GM18873 (cell line): ENCODE measurements around the gene PRIM2.
A peak's percentile ranks its signal among the peaks of the same experiment; 100 is the strongest.
"Not testable (repeated sequence)": the region's sequence is repeated elsewhere in the genome, so short reads cannot be mapped to it uniquely, and the experiment has no call there.

Source experiments
- ATAC-seq: cut with Tn5 transposase; IDR thresholded peaks from one replicate; pipeline ENCODE4 v1.9.1; 2021; ENCODE audit warnings: mild to moderate bottlenecking, moderate library complexity, moderate number of reproducible peaks; ENCODE audit not compliant: unreplicated experiment, low FRiP score

PRIM2 gene

DNA sequence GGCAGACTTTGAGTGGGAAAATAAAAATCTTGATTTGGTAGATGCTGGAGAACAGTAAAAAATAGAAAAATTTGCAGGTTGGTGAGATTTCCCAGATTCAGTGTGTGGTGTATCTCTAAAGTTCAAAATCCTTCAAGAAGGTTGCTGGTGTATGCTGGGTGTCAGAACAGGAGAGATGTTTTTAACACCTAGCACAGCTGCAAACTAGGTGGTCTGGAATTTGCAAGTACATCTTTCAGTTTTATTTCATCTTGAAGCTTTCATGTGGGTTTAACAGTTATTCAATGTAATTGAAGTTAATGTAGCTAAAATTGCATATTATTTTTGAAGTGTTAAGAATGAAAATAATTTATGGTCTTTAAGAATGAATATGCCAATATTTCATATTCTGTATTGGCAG, 40.9 kb downstream of the PRIM2 start:
- not testable (repeated sequence) for ATAC-seq

DNA sequence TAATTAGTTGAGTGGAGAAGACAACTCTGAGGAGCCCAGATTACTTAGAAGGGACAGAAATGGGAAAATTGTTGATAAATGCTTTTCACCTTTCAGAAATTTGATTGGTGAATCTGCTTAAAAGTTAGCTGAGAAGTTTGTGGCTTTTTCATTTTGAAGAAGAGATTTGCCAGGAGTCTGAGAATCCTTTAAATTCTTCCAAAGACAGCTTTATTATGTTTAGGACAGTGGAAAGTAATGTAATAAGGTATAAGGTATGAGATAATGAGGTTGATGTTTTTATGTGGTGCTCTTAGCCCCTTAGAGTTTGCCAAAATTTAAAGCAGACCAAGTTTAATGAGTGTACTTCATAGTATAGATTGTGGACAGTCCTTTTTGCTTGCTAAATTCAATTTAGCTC, 42.3 kb downstream of the PRIM2 start:
- not testable (repeated sequence) for ATAC-seq

DNA sequence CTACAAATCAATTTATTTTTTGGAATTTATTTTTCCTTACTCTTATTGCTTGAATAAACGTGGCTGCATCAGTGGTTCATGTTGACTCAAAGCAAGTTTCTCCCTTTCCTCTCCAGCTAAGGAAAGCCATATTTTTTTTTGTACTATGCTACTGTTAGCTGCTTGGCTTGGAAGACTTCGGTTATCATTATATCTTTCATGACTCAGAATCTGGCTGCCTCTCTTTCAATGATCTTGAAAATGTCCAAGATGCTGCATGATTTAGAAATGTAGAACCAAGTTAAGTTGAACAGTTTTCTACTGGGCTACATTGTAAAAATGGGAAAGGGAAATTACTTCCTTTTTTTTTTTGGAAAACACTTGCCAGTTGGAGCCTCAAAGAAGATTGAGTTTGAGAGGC, 44.9 kb downstream of the PRIM2 start:
- not testable (repeated sequence) for ATAC-seq

DNA sequence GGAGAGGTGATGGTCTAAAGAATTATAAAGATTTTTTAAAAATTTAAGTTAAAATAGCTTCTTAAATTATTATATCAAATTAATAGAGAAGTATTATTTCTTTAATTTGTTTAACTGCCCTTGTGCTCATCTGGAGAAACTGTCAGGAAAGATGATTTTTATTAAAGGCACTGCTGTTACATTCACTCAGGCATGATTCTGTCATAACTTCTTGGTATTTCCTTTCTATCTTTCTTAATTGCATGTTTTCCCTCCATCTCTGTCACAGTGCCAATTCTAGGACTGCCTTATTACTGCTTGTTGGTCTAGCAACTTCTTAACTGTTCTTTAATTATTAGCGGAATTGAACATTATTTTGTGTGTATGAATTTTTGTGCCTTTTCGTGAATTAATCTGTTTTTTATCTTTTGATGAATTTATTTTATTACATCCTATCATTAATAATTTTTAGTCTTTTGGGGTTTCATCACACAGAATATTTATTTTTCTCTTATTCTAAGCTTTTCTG, 47.7 kb downstream of the PRIM2 start:
- ATAC-seq = not testable (repeated sequence)

DNA sequence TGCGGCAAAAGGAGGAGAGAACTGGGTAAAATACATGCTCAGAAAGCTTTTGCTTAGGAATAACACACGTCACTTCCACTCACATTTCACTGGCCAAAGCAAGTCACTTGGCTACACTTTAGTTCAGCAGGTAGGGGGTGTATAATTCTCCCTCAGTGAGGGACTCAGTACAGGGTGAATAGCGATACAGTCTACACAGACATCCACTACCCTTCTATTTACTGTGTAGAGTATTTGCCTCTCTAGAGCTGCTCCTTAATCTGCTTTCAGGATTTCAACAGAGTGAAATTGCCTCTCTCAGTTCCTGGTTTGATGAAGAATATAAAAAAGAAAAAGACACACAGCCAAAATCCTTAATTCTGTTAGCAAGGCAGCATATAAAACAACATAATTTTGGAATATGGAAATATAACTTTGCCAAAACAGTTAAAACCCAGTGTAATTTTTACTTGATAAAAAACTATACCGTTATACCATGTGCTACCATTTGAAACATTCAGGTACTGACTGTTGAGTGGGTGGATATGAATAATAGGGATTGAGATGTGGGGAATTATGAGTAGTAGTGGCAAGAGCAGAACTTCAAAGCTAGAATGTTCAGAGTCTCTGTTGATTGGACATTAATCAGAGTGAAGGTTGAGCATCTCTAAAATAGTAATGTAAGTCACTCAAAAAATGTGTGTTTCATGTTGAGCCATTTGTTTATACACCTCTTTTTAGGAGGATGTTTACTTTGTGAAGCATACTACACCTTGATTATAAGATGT, 51.7 kb downstream of the PRIM2 start:
- not testable (repeated sequence) for ATAC-seq

DNA sequence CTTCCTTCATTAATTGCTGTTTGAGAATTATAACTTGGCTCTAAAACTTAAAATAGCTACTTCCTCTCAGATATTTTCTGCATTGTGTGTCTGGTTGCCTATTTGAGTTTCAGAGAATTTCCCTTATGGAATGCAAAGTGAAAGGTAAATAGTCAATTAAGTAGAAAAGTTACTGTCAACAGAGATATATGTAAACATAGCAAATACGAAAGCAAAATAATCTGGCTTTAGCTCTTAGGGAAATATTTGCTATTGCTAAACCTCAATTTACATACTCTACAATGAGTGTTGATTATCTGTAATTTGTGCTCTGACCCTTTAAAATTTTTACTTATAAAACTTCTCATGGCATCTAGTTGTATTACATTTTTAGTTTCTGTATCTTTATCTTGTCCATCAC, 54.3 kb downstream of the PRIM2 start:
- ATAC-seq = not testable (repeated sequence)

DNA sequence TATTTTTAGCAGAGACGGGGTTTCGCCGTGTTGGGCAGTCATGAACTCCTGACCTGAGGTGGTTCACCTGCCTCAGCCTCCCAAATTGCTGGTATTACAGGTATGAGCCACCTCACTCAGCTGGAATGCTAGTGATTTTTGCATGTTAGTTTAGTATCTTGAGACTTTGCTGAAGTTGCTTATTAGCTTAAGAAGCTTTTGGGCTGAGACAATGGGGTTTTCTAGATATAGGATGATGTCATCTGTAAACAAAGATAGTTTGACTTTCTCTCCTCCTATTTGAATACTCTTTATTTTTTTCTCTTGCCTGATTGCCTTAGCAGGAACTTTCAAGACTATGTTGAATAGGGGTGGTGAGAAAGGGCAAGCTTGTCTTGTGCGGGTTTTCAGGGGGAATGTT, 57.3 kb downstream of the PRIM2 start:
- not testable (repeated sequence) for ATAC-seq

DNA sequence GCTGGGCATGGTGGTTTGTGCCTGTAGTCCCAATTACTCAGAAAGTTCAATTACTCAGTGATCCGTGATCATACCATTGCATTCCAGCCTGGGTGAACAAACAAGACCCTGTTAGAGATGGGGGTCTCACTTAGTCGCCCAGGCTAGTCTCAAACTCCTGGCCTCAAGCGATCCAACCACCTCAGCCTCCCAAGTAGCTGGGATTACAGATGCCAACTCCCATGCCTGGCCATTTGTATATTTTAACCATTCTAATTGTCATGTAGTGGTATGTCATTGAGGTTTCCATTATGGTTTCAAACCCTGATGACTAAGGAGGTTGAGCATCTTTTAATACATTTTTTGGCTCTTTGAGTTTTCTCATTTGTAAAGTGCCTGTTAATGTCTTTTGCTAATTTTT, 58.7 kb downstream of the PRIM2 start:
- not testable (repeated sequence) for ATAC-seq

DNA sequence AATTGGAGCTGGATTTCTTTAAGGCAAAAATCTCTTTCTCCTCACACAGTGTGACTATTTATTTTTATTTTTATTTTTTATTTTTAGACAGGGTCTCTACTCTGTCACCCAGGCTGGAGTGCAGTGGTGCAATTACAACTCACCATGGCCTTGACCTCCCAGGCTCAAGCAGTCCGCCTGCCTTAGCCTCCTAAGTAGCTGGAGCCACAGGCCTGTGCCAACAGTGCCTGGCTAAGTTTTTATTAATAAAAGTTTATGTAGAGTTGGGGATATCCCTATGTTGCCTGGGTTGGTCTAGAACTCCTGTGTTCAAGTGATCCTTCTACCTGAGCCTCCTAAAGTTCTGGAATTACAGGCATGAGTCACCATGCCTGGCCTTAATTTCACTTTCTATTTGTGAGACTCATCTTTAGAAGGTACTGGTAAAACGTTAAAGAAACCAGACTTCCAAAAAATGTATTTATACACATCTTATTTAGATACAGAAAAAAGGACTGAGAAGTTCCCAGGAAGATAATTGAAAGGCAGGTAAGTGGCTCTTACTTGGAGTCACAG, 71.7 kb downstream of the PRIM2 start:
- ATAC-seq = not testable (repeated sequence)

DNA sequence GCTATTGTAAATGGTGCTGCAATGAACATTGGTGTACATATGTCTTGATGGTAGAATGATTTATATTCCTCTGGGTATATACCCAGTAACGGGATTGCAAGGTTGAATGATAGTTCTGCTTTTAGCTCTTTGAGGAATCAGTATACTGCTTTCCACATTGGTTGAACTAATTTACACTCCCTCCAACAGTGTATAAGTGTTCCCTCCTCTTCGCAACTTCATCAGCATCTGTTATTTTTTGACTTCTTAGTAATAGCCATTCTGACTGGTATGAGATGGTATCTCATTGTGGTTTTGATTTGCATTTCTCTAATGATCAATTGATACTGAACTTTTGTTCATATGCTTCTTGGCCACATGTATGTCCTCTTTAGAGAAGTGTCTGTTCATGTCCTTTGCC, 73.4 kb downstream of the PRIM2 start:
- not testable (repeated sequence) for ATAC-seq

DNA sequence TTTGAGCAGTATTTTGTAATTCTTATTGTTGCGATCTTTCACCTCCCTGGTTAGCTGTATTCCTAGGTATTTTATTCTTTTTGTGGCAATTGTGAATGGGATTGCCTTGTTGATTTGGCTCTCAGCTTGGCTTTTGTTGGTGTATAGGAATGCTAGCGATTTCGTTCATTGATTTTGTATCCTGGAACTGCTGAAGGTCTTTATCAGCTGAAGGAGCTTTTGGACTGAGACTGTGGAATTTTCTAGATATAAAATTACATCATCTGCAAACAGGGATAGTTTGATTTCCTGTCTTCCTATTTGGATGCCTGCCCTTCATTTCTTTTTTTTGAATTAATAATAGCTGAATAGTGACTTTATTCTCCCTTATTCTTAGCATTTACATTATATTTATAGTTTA, 74.6 kb downstream of the PRIM2 start:
- not testable (repeated sequence) for ATAC-seq

DNA sequence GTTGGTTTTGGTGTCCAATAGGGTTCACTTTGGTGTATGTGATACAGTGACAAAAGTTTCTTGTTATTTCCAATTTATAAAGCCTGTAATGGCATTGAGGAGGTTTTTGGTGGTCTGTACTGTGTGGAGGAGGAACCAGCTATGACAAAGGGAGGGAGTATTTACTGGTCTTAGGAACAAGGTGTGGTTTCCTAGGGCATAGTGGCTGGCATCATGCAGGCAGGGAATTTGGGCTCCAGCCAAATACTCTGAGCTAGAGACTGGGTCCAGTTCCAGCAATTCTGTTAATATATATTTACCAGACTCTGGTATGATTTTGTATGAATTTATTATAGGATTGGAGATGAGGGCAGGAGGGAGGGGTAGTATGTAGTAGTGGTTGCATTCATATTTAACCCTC, 101.9 kb downstream of the PRIM2 start:
- not testable (repeated sequence) for ATAC-seq

DNA sequence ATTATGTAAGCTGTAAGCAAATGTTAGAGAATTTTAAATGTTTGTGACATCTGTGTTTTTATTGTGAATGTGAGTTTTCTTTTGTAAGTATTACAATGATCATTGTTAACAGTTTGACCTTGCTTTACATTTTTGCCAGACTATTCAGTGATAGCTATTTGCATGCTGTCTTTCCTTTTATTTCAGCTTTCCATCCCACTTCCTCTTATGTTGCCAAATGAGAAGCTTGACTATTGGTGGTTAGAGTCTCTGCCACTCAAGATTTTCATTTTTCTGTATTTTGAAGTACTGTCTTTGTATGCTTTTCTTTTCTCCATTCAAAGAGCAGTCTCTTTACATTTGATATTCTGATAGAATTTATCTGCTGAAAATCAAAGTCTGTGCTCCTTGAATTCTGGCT, 104.1 kb downstream of the PRIM2 start:
- no peak for ATAC-seq

DNA sequence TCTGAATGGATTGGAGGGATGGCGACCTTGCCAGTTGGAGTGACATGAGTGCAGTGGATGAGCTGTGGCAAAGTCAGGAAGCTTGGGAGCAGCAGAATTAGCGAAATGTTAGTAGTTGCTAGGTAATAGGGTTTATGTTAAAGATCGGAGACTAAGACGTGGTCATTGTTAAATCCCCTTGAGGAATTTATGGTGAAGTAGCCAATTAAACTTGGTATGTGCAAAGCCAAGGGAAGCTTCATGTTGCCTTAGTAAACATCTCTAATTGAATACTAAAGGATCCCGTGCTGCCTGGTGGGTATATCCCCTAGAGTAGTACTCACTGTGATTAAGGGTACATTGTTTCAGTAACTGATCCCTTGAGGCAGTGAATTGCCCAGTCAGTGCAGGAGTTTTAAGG, 106.0 kb downstream of the PRIM2 start:
- no peak for ATAC-seq

DNA sequence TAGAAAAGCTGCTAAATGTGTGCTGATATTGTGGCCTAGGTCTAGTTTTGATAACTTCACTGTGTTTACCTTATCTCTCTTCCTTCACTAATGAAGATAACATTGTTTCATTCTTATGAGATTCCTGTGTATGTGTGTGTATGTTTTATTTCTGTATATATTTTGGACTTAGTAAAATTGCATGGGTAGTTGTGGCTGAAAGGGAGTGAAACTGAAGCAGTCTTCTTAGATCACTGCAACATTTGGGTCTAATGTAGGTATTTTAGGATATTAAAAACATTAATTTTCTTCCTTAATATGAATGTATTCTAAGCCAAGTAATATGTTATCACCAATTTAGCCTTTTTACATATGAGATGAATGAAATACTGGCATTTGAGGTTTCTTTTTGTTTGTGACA, 114.3 kb downstream of the PRIM2 start:
- not testable (repeated sequence) for ATAC-seq

DNA sequence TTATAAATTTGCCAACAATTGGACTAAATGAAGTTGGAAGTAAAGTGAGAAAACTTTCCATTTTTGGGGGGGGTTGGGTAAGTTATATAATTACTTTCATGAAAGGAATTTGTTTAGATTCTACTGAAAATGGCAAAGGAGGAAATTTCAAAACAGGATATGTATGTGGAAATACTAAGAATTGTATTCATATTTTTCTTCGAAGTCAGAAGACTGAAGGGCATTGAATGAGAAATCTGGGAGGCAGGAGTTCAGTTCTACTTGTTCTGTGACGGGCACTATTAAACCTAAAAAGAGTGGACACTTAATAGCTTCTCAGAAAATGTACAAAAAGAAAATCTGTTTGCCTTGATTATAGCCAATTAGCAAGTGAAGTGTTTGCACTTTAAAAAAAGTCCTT, 114.7 kb downstream of the PRIM2 start:
- no peak for ATAC-seq

DNA sequence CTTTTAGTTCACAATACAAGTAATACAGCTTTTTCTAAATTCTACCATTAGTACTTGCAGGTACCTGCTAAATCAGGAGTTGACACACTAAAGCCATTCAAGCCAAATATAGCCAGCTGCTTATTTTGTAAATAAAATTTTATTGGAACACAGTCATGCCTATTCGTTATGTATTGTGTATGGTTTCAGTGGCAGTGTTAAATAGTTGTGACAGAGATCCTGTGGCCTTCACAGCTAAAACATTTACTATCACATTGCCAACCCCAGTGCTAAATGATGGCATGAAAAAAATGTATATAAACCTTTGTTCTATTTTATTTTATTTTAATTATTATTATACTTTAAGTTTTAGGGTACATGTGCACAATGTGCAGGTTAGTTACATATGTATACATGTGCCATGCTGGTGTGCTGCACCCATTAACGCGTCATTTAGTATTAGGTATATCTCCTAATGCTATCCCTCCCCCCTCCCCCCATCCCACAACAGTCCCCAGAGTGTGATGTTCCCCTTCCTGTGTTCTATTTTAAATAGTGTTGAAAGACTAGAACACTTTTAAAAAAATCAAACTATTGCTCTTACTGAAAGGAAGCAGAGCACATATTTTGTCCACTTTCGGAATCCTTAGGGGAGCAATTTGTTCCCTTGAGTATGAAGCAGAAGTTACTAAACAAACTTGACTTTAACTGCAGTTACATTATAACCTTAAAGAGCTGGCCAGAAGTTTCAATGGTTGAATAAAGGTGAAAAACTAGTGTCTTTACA, 115.7 kb downstream of the PRIM2 start:
- peak; percentile 43 for ATAC-seq

DNA sequence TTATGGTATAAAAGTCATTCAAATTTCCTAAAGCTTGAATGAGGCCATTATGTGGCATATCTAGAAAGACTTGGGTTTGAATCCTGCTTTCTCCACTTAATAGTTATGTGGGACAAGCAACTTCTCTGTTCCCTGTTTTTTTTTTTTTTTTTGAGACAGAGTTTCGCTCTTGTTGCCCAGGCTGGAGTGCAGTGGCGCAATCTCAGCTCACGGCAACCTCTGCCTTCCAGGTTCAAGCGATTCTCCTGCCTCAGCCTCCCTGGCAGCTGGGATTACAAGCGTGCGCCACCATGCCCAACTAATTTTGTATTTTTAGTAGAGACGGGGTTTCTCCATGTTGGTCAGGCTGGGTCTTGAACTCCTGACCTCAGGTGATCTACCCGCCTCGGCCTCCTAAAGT, 116.4 kb downstream of the PRIM2 start:
- not testable (repeated sequence) for ATAC-seq

DNA sequence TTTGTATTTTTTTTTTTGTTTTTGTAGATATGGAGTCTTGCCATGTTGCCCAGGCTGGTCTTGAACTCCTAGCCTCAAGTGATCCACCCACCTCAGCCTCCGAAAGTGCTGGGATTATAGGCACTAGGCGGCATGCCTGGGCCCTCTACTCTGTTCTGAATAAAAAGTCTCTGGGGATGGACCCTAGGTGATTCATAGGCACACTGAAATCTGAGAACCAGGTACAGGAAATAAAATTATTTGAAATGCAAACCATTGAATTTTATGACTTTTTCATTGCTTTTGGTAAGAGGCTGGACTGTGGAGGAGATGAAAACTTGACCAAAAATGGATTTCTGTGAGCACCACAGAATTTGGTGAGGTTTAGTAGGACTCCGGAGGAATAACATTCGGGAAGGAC, 117.5 kb downstream of the PRIM2 start:
- ATAC-seq = no peak

DNA sequence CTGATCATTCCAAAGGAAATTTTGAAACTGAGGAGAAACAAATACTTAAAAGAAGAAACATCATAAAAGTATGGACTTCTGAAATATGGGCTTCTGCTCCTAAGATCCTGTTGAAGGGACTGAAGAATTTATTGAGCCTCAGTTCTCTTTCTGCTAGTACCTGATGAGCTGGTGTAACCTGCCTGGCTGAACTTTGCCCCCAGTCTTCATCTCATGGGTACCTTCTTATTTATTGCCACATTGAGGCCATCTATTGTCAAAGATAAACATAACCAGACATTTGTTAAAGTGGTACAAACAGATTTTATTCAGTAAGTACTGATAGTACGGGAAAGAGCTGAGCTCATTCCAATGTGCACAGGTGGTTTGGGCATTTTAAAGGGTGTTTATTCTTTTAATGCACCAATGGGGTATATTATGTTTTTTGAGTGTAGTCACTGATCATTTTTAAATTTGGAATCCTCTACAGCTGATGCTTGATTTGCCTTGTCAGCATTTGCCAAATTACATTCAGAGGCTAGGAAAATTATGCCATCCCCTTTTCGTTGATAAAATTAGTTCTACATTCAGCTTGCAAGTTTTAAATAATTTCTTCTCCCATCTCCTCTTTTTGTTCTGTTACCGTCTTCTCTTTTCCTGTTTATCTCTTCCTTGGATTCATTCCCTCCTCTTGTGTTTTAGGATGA, 118.2 kb downstream of the PRIM2 start:
- no peak for ATAC-seq

DNA sequence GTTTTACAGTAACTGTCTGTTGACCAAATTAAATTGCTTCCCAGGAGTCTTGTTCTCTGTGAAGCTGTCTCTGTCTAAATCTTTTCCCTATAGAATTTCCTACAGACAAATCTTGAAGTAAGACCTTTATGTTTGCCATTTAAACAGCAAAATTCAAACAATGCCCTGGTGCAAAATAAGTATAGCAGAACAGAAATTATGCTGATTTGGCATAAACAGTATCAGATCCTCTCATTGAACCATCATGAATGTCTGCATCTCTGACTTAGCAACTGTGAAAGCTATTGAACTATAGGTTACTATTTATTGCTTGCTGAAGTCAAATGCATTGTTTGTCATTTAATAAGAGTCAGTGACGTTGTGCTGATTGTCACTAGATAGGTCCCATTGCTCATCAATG, 123.3 kb downstream of the PRIM2 start:
- ATAC-seq = not testable (repeated sequence)
